GM18951 (cell line): ENCODE data around the gene SUPT20H.
A peak's percentile ranks its signal among the peaks of the same experiment; 100 is the strongest.

Experiments used
- POLR2A ChIP-seq: IDR thresholded peaks from 4 replicates; pipeline ENCODE4 v1.6.1; 2011; ENCODE audit warnings: mild to moderate bottlenecking; ENCODE audit not compliant: insufficient read length, insufficient read depth; ENCODE audit errors: extremely low read depth
- in situ Hi-C: fragments of 300-500 bp; cut with MboI; formaldehyde crosslinking; loops from one replicate; pipeline ENCODE4 v1.12.0; 2022; ENCODE audit warnings: low sequenced_read_pairs, mixed read lengths, inconsistent platforms; ENCODE audit not compliant: unreplicated experiment

Gene SUPT20H

GRCh38 chr13:37058910-37059847 is at the start of gene SUPT20H:
Gene SUPT20H (minus strand): TSS chr13:37059688. CDS start chr13:37051490, 8,198 bp downstream.
- in situ Hi-C loops: no loop called here
- TF ChIP-seq POLR2A: peak; percentile 87

- in situ Hi-C loops: no loop called here
- TF ChIP-seq POLR2A: no peak
These were observed 49.7 kb upstream of the SUPT20H start for GRCh38 chr13:37109051-37109678.

GRCh38 chr13:37107868-37108267 is 48.4 kb upstream of the SUPT20H start:
- in situ Hi-C loops: no loop called here
- TF ChIP-seq POLR2A: no peak

GRCh38 chr13:37107456-37107855 is 48.0 kb upstream of the SUPT20H start:
- TF ChIP-seq POLR2A: no peak
- in situ Hi-C loops: no loop called here

GRCh38 chr13:37106642-37107041 is 47.2 kb upstream of the SUPT20H start:
- in situ Hi-C loops: no loop called here
- no peak for TF ChIP-seq POLR2A

GRCh38 chr13:37105251-37105714 is 45.8 kb upstream of the SUPT20H start, which contains the start of gene CSNK1A1L:
Gene CSNK1A1L (minus strand): TSS chr13:37105664. CDS start chr13:37105256, 408 bp downstream.
- TF ChIP-seq POLR2A: no peak
- in situ Hi-C loops: no loop called here

- in situ Hi-C loops: no loop called here
- no peak for TF ChIP-seq POLR2A
These were observed 43.4 kb upstream of the SUPT20H start for GRCh38 chr13:37102896-37103295.

- in situ Hi-C loops: no loop called here
- no peak for TF ChIP-seq POLR2A
These were observed 41.7 kb upstream of the SUPT20H start for GRCh38 chr13:37101201-37101600.

- no peak for TF ChIP-seq POLR2A
- in situ Hi-C loops: no loop called here
These were observed 41.2 kb upstream of the SUPT20H start for GRCh38 chr13:37100731-37101130.

GRCh38 chr13:37097076-37097475 is 37.6 kb upstream of the SUPT20H start:
- TF ChIP-seq POLR2A: no peak
- in situ Hi-C loops: loop anchor here (25.0 kb wide), 1 partner anchor 515 kb away; no protein-coding TSS in a partner anchor

- TF ChIP-seq POLR2A: no peak
- in situ Hi-C loops: loop anchor here (25.0 kb wide), 1 partner anchor 517 kb away; no protein-coding TSS in a partner anchor
These were observed 35.4 kb upstream of the SUPT20H start for GRCh38 chr13:37094840-37095239.

GRCh38 chr13:37094099-37094498 is 34.6 kb upstream of the SUPT20H start:
- TF ChIP-seq POLR2A: no peak
- in situ Hi-C loops: loop anchor here (25.0 kb wide), 1 partner anchor 518 kb away; no protein-coding TSS in a partner anchor

GRCh38 chr13:37091835-37092234 is 32.3 kb upstream of the SUPT20H start:
- TF ChIP-seq POLR2A: no peak
- in situ Hi-C loops: loop anchor here (25.0 kb wide), 1 partner anchor 520 kb away; no protein-coding TSS in a partner anchor
